ENCODE results near the gene DYNC1H1.
"Not testable (repeated sequence)": the region's sequence is repeated elsewhere in the genome, so short reads cannot be mapped to it uniquely, and the experiment has no call there.

Gene DYNC1H1

DNA sequence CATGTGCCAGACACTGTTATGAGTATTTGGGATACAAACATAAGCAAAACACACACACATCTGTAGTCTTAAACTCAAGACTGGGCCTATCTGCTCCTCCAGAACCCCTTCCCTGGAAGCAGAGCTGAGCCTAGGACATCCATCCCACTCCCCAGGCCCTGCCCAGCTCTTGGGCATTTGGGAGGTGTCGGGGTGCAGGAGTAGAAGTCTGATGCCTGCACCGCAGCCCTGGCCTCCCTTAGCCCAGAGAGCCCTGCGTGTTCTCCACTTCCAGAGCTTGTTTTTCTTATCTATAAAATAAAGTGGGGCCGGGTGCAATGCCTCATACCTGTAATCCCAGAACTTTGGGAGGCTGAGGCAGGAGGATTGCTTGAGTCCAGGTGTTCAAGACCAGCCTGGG, 110.8 kb downstream of the DYNC1H1 start:
- Histone ChIP-seq H3K4me3 (ENCODE audit: low read length) (no peak overlapping the region), H3K36me3 (ENCODE audit: control insufficient read depth, insufficient read depth, low read length) (peaks cover 6% of the 10 kb centered on the region), H3K27me3 (ENCODE audit: control insufficient read depth, insufficient read depth, low read length) (no peaks in the 10 kb centered on the region), H3K4me1 (ENCODE audit: control insufficient read depth, insufficient read depth, low read length) (no peaks in the 10 kb centered on the region), H3K9ac (ENCODE audit: low read length) (no peak overlapping the region), H3K27ac (ENCODE audit: low read depth, low read length) (no peak overlapping the region)

DNA sequence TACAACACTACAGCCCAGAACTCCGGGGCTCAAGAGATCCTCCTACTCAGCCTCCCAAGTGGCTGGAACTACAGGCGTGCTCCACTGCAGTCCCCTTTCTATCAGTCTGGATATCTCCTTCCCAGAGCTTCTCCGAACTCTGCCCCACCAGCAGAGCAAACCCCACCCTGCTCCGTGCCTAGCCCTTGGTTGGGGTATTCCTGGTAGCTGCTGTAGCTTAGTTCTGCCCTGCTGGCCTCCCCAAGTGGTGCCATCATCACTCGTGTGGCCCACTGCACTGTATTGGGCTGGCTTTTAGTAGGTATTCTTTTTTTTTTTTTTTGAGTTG, 113.0 kb downstream of the DYNC1H1 start:
- Histone ChIP-seq H3K9ac (ENCODE audit: low read length) (no peak overlapping the region), H3K27ac (ENCODE audit: low read depth, low read length) (no peak overlapping the region), H3K36me3 (ENCODE audit: control insufficient read depth, insufficient read depth, low read length) (peaks cover 25% of the 10 kb centered on the region), H3K4me3 (ENCODE audit: low read length) (no peak overlapping the region), H3K27me3 (ENCODE audit: control insufficient read depth, insufficient read depth, low read length) (no peaks in the 10 kb centered on the region), H3K4me1 (ENCODE audit: control insufficient read depth, insufficient read depth, low read length) (no peaks in the 10 kb centered on the region)

DNA sequence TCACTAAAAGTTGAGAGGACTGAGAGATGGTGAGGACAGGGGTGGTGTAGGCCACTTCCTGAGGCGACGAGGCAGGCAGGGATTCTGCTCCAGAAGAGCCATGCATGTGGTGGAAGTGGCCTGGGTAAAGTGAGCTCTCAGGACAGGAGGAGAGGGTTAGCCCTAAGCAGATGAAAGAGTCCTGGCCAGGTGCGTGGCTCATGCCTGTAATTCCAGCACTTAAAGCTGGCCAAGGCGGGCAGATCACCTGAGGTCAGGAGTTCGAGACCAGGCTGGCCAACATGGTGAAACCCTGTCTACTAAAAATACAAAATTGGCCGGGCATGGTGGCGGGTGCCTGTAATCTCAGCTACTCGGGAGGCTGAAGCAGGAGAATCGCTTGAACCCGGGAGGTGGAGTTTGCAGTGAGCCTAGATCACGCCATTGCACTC, 114.0 kb downstream of the DYNC1H1 start:
- not testable (repeated sequence) for H3K9ac ChIP-seq (ENCODE audit: low read length); H3K27me3 ChIP-seq (ENCODE audit: control insufficient read depth, insufficient read depth, low read length); H3K4me3 ChIP-seq (ENCODE audit: low read length); H3K4me1 ChIP-seq (ENCODE audit: control insufficient read depth, insufficient read depth, low read length); H3K27ac ChIP-seq (ENCODE audit: low read depth, low read length)
- H3K36me3 ChIP-seq (ENCODE audit: control insufficient read depth, insufficient read depth, low read length): peaks cover 34% of the 10 kb centered on the region

GRCh38 chr14:102078831-102079699, 114.7 kb downstream of the DYNC1H1 start:
- H3K36me3 ChIP-seq (ENCODE audit: control insufficient read depth, insufficient read depth, low read length): peaks cover 35% of the 10 kb centered on the region
- no peaks in the 10 kb centered on the region for H3K4me1 ChIP-seq (ENCODE audit: control insufficient read depth, insufficient read depth, low read length)
- no peak overlapping the region for H3K27ac ChIP-seq (ENCODE audit: low read depth, low read length)
- no peak overlapping the region for H3K9ac ChIP-seq (ENCODE audit: low read length)
- H3K4me3 ChIP-seq (ENCODE audit: low read length): no peak overlapping the region
- H3K27me3 ChIP-seq (ENCODE audit: control insufficient read depth, insufficient read depth, low read length): no peaks in the 10 kb centered on the region

- Histone ChIP-seq H3K9ac (ENCODE audit: low read length) (no peak overlapping the region), H3K4me1 (ENCODE audit: control insufficient read depth, insufficient read depth, low read length) (no peaks in the 10 kb centered on the region), H3K4me3 (ENCODE audit: low read length) (no peak overlapping the region), H3K27me3 (ENCODE audit: control insufficient read depth, insufficient read depth, low read length) (no peaks in the 10 kb centered on the region), H3K36me3 (ENCODE audit: control insufficient read depth, insufficient read depth, low read length) (peaks cover 35% of the 10 kb centered on the region), H3K27ac (ENCODE audit: low read depth, low read length) (no peak overlapping the region)
Observed at GRCh38 chr14:102079700-102079979, 115.3 kb downstream of the DYNC1H1 start.

- H3K36me3 ChIP-seq (ENCODE audit: control insufficient read depth, insufficient read depth, low read length): peaks cover 35% of the 10 kb centered on the region
Observed at GRCh38 chr14:102080183-102081080, 116.1 kb downstream of the DYNC1H1 start.

GRCh38 chr14:102081231-102082080, 117.1 kb downstream of the DYNC1H1 start:
- Histone ChIP-seq H3K36me3 (ENCODE audit: control insufficient read depth, insufficient read depth, low read length) (peaks cover 35% of the 10 kb centered on the region), H3K4me3 (ENCODE audit: low read length) (no peak overlapping the region), H3K27me3 (ENCODE audit: control insufficient read depth, insufficient read depth, low read length) (no peaks in the 10 kb centered on the region), H3K4me1 (ENCODE audit: control insufficient read depth, insufficient read depth, low read length) (peaks cover 8% of the 10 kb centered on the region), H3K27ac (ENCODE audit: low read depth, low read length) (no peak overlapping the region), H3K9ac (ENCODE audit: low read length) (no peak overlapping the region)

More at GRCh38 chr14:102080183-102081080, 116.1 kb downstream of the DYNC1H1 start:
- no peak overlapping the region for H3K4me3 ChIP-seq (ENCODE audit: low read length)
- no peaks in the 10 kb centered on the region for H3K27me3 ChIP-seq (ENCODE audit: control insufficient read depth, insufficient read depth, low read length)
- peaks cover 4% of the 10 kb centered on the region for H3K4me1 ChIP-seq (ENCODE audit: control insufficient read depth, insufficient read depth, low read length)
- H3K27ac ChIP-seq (ENCODE audit: low read depth, low read length): no peak overlapping the region
- no peak overlapping the region for H3K9ac ChIP-seq (ENCODE audit: low read length)

DNA sequence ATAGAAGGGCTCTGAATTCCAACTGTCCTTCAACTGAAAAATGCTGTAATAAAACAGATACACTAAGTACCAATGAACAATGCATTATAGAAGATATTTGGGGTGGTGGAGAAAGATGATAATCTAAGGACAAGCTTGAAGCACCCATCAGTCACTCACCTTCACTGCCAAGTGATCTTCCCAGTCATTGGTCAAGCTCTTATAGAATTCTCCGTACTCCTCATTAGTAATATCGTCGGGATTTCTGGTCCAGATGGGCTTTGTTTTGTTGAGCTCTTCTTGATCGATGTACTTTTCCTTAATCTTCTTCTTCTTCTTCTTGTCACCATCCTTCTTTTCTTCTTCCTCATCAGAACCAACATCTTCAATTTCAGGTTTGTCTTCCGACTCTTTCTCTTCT, 120.1 kb downstream of the DYNC1H1 start:
- H3K9ac ChIP-seq (ENCODE audit: low read length); H3K27ac ChIP-seq (ENCODE audit: low read depth, low read length); H3K4me3 ChIP-seq (ENCODE audit: low read length); H3K27me3 ChIP-seq (ENCODE audit: control insufficient read depth, insufficient read depth, low read length); H3K4me1 ChIP-seq (ENCODE audit: control insufficient read depth, insufficient read depth, low read length): not testable (repeated sequence)
- peaks cover 33% of the 10 kb centered on the region for H3K36me3 ChIP-seq (ENCODE audit: control insufficient read depth, insufficient read depth, low read length)

DNA sequence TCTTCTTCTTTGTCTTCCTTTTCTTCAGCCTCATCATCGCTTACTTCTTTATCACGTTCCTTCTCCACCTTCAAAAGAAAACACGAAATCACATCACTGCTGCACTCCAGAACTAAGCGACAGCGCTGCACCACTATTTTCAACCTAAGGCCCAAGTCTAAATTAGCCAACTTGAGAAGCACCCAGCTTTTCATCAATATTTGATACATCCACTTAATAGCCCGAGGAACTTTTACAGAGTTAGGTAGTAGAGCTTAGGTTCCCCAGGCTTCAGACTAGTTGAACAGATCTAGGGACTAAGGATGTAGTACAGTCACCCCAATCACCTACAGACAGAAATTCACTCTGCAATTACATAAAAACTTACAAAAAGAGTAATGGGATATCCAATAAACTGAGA, 120.6 kb downstream of the DYNC1H1 start:
- peaks cover 8% of the 10 kb centered on the region for H3K4me1 ChIP-seq (ENCODE audit: control insufficient read depth, insufficient read depth, low read length)
- H3K36me3 ChIP-seq (ENCODE audit: control insufficient read depth, insufficient read depth, low read length): peaks cover 31% of the 10 kb centered on the region
- no peak overlapping the region for H3K9ac ChIP-seq (ENCODE audit: low read length)
- H3K27ac ChIP-seq (ENCODE audit: low read depth, low read length): no peak overlapping the region
- H3K27me3 ChIP-seq (ENCODE audit: control insufficient read depth, insufficient read depth, low read length): no peaks in the 10 kb centered on the region
- peak overlapping the region; percentile 78 for H3K4me3 ChIP-seq (ENCODE audit: low read length)

- Histone ChIP-seq H3K4me3 (ENCODE audit: low read length) (peak overlapping the region; percentile 78), H3K4me1 (ENCODE audit: control insufficient read depth, insufficient read depth, low read length) (peaks cover 8% of the 10 kb centered on the region), H3K9ac (ENCODE audit: low read length) (peak overlapping the region; percentile 29), H3K27me3 (ENCODE audit: control insufficient read depth, insufficient read depth, low read length) (no peaks in the 10 kb centered on the region), H3K36me3 (ENCODE audit: control insufficient read depth, insufficient read depth, low read length) (peaks cover 27% of the 10 kb centered on the region), H3K27ac (ENCODE audit: low read depth, low read length) (no peak overlapping the region)
Observed at GRCh38 chr14:102085488-102085887, 121.1 kb downstream of the DYNC1H1 start.

- peak overlapping the region; percentile 86 for H3K9ac ChIP-seq (ENCODE audit: low read length)
- no peaks in the 10 kb centered on the region for H3K27me3 ChIP-seq (ENCODE audit: control insufficient read depth, insufficient read depth, low read length)
- H3K4me3 ChIP-seq (ENCODE audit: low read length): peak overlapping the region; percentile 78
- H3K27ac ChIP-seq (ENCODE audit: low read depth, low read length): peak overlapping the region; percentile 99
- peaks cover 21% of the 10 kb centered on the region for H3K36me3 ChIP-seq (ENCODE audit: control insufficient read depth, insufficient read depth, low read length)
- H3K4me1 ChIP-seq (ENCODE audit: control insufficient read depth, insufficient read depth, low read length): peaks cover 8% of the 10 kb centered on the region
Observed at GRCh38 chr14:102085948-102086708, 121.8 kb downstream of the DYNC1H1 start.

DNA sequence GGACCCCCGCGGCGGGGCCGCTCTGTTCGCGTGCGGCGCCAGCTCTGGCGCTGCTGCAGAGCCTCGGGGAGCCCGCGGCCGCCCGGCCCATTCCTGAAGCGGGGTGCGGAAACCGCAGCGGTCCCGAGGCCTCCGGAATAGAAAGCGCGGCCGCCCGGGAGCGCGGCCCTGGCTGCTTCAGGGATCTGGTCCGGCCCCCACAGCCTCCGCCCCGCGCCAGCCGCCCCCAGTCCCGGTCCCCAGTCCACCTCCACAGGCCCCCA, 122.3 kb downstream of the DYNC1H1 start:
- H3K4me1 ChIP-seq (ENCODE audit: control insufficient read depth, insufficient read depth, low read length): peaks cover 8% of the 10 kb centered on the region
- peaks cover 16% of the 10 kb centered on the region for H3K36me3 ChIP-seq (ENCODE audit: control insufficient read depth, insufficient read depth, low read length)
- peak overlapping the region; percentile 86 for H3K9ac ChIP-seq (ENCODE audit: low read length)
- no peaks in the 10 kb centered on the region for H3K27me3 ChIP-seq (ENCODE audit: control insufficient read depth, insufficient read depth, low read length)
- H3K4me3 ChIP-seq (ENCODE audit: low read length): peak overlapping the region; percentile 78
- H3K27ac ChIP-seq (ENCODE audit: low read depth, low read length): peak overlapping the region; percentile 99

All from rectal smooth muscle tissue (tissue), 1 donor.